Panc1 (cell line): Measurements from ENCODE around the gene GAL3ST3. TPM values are rescaled to one million over a fixed set of nuclear protein-coding genes. Genes with fewer than 3 reads are reported as not detected.

Experiments used
- ATAC-seq: fragments of 200-7000 bp; cut with Tn5 transposase; 2 replicates; pipeline ENCODE4 v1.9.1; 2020; ENCODE audit warnings: mild to moderate bottlenecking, moderate library complexity
- BruUV-seq: library from RNA; stranded (reverse); fragments of 400-500 nt; replicated peaks from 2 replicates; lab custom pipeline; 2021; lab: Mats Ljungman, UMichigan
- CTCF ChIA-PET: fragments of 300-600 bp; sonication (Branson Sonifier 250); formaldehyde crosslinking; loops from one replicate; lab custom pipeline; 2022; ENCODE audit warnings: antibody characterized with exemption; lab: Charles Lee
- POLR2A ChIA-PET: fragments of 300-600 bp; sonication (Branson Sonifier 250); formaldehyde crosslinking; loops from one replicate; lab custom pipeline; 2022; ENCODE audit warnings: antibody characterized with exemption; lab: Charles Lee
- DNase-seq: peaks from one replicate; pipeline ENCODE4 v3.0.0-alpha.2; 2010; ENCODE audit warnings: low read depth, low spot score
- H3K27ac ChIP-seq: 2 replicates; pipeline ENCODE4 v1.5.1; 2011; ENCODE audit warnings: mild to moderate bottlenecking, low read length, inconsistent platforms
- H3K27me3 ChIP-seq: fragments of 200-500 bp; sonication (Bioruptor generic); 2 replicates; pipeline ENCODE4 v1.6.0; 2014; ENCODE audit warnings: low read length, inconsistent platforms; ENCODE audit not compliant: control insufficient read depth, insufficient read depth
- H3K36me3 ChIP-seq: fragments of 200-500 bp; sonication (Bioruptor generic); 2 replicates; pipeline ENCODE4 v1.5.1; 2014; ENCODE audit warnings: inconsistent platforms, mild to moderate bottlenecking, low read length, moderate library complexity; ENCODE audit not compliant: control insufficient read depth, insufficient read depth
- H3K4me1 ChIP-seq: 2 replicates; pipeline ENCODE4 v1.5.1; 2011; ENCODE audit warnings: inconsistent platforms, mild to moderate bottlenecking, low read length, moderate library complexity; ENCODE audit not compliant: control insufficient read depth, insufficient read depth
- H3K4me3 ChIP-seq, 2 experiments: 2 replicates each; pipeline ENCODE4 v1.5.1; 2011 to 2012; ENCODE audit warnings: low read depth in 2 of 2, low read length in 2 of 2, mild to moderate bottlenecking in 2 of 2, inconsistent platforms in 1 of 2, moderate library complexity in 1 of 2
- H3K9me3 ChIP-seq: fragments of 200-500 bp; sonication (Bioruptor generic); 2 replicates; pipeline ENCODE4 v1.5.1; 2014; ENCODE audit warnings: low read depth, mild to moderate bottlenecking, inconsistent platforms, low read length, moderate library complexity; ENCODE audit not compliant: control insufficient read depth, insufficient read depth
- CTCF ChIP-seq: fragments of 450-650 bp; IDR thresholded peaks from 2 replicates; pipeline ENCODE4 v1.5.1; 2017; ENCODE audit warnings: mild to moderate bottlenecking
- POLR2AphosphoS5 ChIP-seq: IDR thresholded peaks from 2 replicates; pipeline ENCODE4 v1.6.1; 2012; ENCODE audit warnings: mild to moderate bottlenecking, low read depth, low read length, moderate library complexity
- REST ChIP-seq, 2 experiments: IDR thresholded peaks; 2 replicates each; pipeline ENCODE4 v1.6.1; 2011 to 2012; ENCODE audit warnings: low read depth in 2 of 2, control low read depth in 1 of 2, low read length in 1 of 2, mild to moderate bottlenecking in 1 of 2, moderate library complexity in 1 of 2; ENCODE audit not compliant: insufficient read depth in 1 of 2
- SIN3A ChIP-seq: IDR thresholded peaks from 2 replicates; pipeline ENCODE4 v1.6.1; 2012; ENCODE audit warnings: low read depth, mild to moderate bottlenecking, low read length, moderate library complexity, borderline replicate concordance; ENCODE audit not compliant: insufficient read depth
- TCF7L2 ChIP-seq: IDR thresholded peaks from 2 replicates; pipeline ENCODE4 v1.6.1; 2011; ENCODE audit warnings: mild to moderate bottlenecking, low read depth, low read length, inconsistent platforms
- in situ Hi-C: cut with HindIII; loops from 2 replicates; pipeline ENCODE4 v1.10.0; 2016; ENCODE audit warnings: low sequenced_read_pairs, low pct_unique_long_range_greater_than_20kb
- intact Hi-C: fragments of 100-400 bp; cut with micrococcal nuclease; formaldehyde crosslinking; loops from one replicate; pipeline ENCODE4 v1.10.0; 2022; ENCODE audit not compliant: unreplicated experiment
- total RNA-seq: library from RNA; stranded (reverse); gene quantifications from one replicate; pipeline ENCODE4 v1.2.1, GENCODE V29; 2021; ENCODE audit not compliant: unreplicated experiment

GAL3ST3 gene
- total RNA-seq, 1 experiment from 2014 or later = not detected

- intact Hi-C loops = no loop called here
- Histone ChIP-seq H3K27me3 (no peaks in the 10 kb centered on the region), H3K9me3 (no peaks in the 10 kb centered on the region), H3K4me1 (peaks cover 8% of the 10 kb centered on the region), H3K4me3 (no peak overlapping the region), H3K27ac (no peak overlapping the region), H3K36me3 (peaks cover 60% of the 10 kb centered on the region)
- no peak for ATAC-seq
- ChIA-PET POLR2A (interaction anchor here (1.1 kb wide), 1 partner anchor 11 kb away, joined by 12 read pairs; no protein-coding TSS in a partner anchor), CTCF (interaction anchor here (0.6 kb wide), 2 partner anchors 48 to 103 kb away, joined by 5 to 9 read pairs; no protein-coding TSS in a partner anchor)
- no peak for DNase-seq
- no TSS peak for BruUV-seq
- TF ChIP-seq REST (IDR thresholded peaks at IDR 0.05; ENCODE audit: insufficient read depth in 1 of 2, low read depth in 2 of 2, low read length in 1 of 2) = no peak
- TF ChIP-seq SIN3A = no peak
- TF ChIP-seq CTCF = no peak
- TF ChIP-seq POLR2AphosphoS5 = no peak
- no peak for TF ChIP-seq TCF7L2
- in situ Hi-C loops = no loop called here
Observed at GRCh38 chr11:66056501-66056900, 7.5 kb upstream of the GAL3ST3 start.

DNA sequence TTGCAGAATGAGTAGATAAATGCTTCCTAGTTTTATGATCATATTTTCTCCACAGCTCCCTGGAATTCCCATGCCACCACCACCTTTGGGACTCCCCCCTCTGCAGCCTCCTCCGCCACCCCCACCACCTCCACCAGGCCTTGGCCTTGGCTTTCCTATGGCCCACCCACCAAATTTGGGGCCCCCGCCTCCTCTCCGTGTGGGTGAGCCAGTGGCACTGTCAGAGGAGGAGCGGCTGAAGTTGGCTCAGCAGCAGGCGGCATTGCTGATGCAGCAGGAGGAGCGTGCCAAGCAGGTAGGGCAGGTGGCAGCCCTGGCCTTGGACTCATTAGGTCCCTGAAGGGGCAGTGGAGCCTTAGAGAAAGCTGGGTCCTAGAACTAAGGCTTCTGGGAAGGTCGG, 6.1 kb upstream of the GAL3ST3 start:
- DNase-seq (no peak), ATAC-seq (no peak)
- TF ChIP-seq REST (IDR thresholded peaks at IDR 0.05; ENCODE audit: insufficient read depth in 1 of 2, low read depth in 2 of 2, low read length in 1 of 2) (no peak), POLR2AphosphoS5 (no peak), TCF7L2 (no peak), CTCF (no peak), SIN3A (no peak)
- peaks cover 47% of the 10 kb centered on the region for H3K36me3 ChIP-seq
- intact Hi-C loops = no loop called here
- in situ Hi-C loops = no loop called here
- H3K27ac ChIP-seq = no peak overlapping the region
- H3K9me3 ChIP-seq = no peaks in the 10 kb centered on the region
- ChIA-PET CTCF (interaction anchor here (1.2 kb wide), 1 partner anchor 13 kb away, joined by 6 read pairs; no protein-coding TSS in a partner anchor), POLR2A (no interaction called here)
- no peak overlapping the region for H3K4me3 ChIP-seq
- peaks cover 18% of the 10 kb centered on the region for H3K4me1 ChIP-seq
- no TSS peak for BruUV-seq
- H3K27me3 ChIP-seq = no peaks in the 10 kb centered on the region
